ENCODE data around the gene SEPTIN5. TPM values are rescaled to one million over a fixed set of nuclear protein-coding genes. Genes with fewer than 3 reads are reported as not detected.

SEPTIN5 gene
- total RNA-seq, 1 donor from 2014 or later, result 5.0 TPM

DNA sequence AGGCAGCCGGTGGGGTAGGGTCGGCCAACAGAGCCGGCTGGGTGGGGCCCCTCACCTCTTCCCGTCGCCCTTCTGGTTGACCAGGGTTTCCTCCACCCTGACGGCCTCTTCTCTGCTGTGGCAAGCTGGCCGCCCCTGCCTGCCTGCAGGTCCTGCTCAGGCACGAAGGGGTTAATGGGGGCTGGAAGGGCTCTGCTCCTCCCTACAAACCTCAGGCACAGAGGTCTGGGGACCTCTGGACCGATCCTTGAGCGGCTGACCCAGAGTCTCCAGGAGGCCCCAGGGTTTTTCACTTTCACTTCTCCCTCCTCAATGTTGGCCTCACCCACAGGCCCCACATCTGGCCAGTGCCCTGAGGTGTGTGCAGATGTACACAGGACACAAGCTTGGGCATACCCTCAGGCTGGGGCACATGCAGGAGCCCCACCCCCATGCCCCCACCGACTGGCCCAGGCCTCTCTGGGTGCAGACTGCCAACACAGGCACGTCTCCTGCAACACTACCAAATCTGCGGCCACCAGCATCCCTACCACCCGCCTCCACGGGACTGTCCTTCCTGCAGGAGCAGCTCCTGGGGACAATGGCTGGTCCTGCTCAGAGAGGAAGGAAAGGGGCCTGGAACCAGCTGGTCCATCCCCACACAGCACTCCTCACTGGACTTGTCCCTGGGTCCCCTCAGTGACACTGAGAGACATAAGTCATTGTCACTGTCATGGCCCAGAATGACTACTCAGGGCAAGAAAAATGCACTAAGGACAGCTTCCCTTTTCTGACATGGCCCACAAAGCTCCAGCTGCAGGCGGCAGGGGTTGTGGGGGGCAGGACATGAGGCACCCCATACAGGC is 43.1 kb downstream of the SEPTIN5 start:
- Histone ChIP-seq H3K4me3 (no peak overlapping the region), H4K20me1 (ENCODE audit: low read depth) (peaks cover 71% of the 10 kb centered on the region), H3K27me3 (peaks cover 99% of the 10 kb centered on the region), H3K27ac (no peak overlapping the region), H3K36me3 (no peaks in the 10 kb centered on the region), H3K79me2 (ENCODE audit: low read depth) (no peaks in the 10 kb centered on the region), H2AFZ (replicated peaks) (no peak overlapping the region), H3K9ac (no peak overlapping the region), H3F3A (ENCODE audit: low read depth) (peaks cover 32% of the 10 kb centered on the region), H3K4me1 (peaks cover 37% of the 10 kb centered on the region), H3K9me3 (ENCODE audit: low read depth) (no peaks in the 10 kb centered on the region), H3K4me2 (peak overlapping the region; percentile 59)
- Mint-ChIP-seq H3K27ac (no peak overlapping the region), H3K36me3 (no peaks in the 10 kb centered on the region), H3K4me1 (peaks cover 25% of the 10 kb centered on the region), H3K4me3 (peak overlapping the region; percentile 66), H3K9me3 (no peaks in the 10 kb centered on the region), H3K27me3 (ENCODE audit: insufficient read depth, low read depth) (peaks cover 70% of the 10 kb centered on the region)
- peak; percentile 27 for DNase-seq (ENCODE audit: low spot score)
- no peak for TF ChIP-seq EZH2phosphoT487 (IDR thresholded peaks at IDR 0.05)
- no peak for TF ChIP-seq CTCF (IDR thresholded peaks at IDR 0.05)
- no peak for TF ChIP-seq EZH2 (IDR thresholded peaks at IDR 0.05)

DNA sequence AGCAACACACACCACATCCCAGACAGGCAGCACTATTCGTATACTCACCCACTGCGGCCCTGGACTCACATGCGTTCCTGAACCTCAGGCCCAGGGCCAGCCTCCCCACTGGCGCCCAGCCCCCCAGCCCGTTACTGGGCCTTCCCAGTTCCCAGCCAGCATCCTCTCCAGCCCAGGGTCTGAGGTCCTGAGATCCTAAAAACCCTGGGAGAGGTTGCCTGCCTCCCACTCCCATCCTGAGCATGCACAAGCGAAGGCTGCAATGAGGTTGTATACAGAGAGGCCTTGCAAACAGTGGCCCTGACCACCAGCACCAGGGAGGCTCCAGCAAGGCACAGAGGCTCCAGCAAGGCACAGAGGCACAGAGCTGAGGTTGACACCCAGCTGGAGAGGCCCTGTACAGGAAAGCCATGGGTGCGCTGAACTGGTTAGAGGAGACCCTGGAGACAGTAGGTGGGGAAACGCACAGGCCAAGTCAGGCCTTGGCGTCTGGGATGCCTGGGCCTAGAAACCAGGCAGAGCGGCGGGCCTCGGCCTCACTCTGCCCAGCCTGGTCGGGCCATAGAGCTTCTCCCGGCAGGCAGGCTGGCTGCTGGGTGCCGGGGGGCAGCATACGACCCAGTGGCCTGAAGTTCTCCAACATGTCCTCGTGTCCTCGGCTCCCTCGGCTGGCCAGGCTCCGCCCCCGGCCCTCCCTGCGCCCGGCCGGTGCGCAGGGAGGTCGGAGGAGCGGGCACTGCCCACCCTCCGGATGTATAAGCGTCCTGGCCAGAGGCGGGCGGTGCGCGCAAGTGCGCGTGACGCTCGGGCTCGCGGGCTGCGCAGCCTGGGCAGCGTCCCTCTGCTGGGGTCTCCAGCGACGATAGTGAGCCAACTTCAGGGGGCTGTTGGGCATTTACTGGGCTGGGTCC is 43.9 kb downstream of the SEPTIN5 start:
- no peaks in the 10 kb centered on the region for H3K9me3 ChIP-seq (ENCODE audit: low read depth)
- no peaks in the 10 kb centered on the region for H3K79me2 ChIP-seq (ENCODE audit: low read depth)
- Mint-ChIP-seq H3K27me3 (ENCODE audit: insufficient read depth, low read depth) (peaks cover 70% of the 10 kb centered on the region), H3K4me3 (peak overlapping the region; percentile 66), H3K9me3 (no peaks in the 10 kb centered on the region), H3K4me1 (peaks cover 25% of the 10 kb centered on the region), H3K36me3 (no peaks in the 10 kb centered on the region), H3K27ac (no peak overlapping the region)
- H3F3A ChIP-seq (ENCODE audit: low read depth), result peaks cover 32% of the 10 kb centered on the region
- no peak overlapping the region for H3K4me3 ChIP-seq
- H3K27me3 ChIP-seq, result peaks cover 99% of the 10 kb centered on the region
- TF ChIP-seq EZH2phosphoT487 (IDR thresholded peaks at IDR 0.05), result peak; percentile 90
- no peak for TF ChIP-seq CTCF (IDR thresholded peaks at IDR 0.05)
- peak; percentile 60 for TF ChIP-seq EZH2 (IDR thresholded peaks at IDR 0.05)
- DNase-seq (ENCODE audit: low spot score), result peak; percentile 57
- peak overlapping the region; percentile 42 for H3K4me2 ChIP-seq
- H3K4me1 ChIP-seq, result peaks cover 37% of the 10 kb centered on the region
- no peak overlapping the region for H2AFZ ChIP-seq (replicated peaks)
- H4K20me1 ChIP-seq (ENCODE audit: low read depth), result peaks cover 79% of the 10 kb centered on the region
- no peak overlapping the region for H3K27ac ChIP-seq
- H3K9ac ChIP-seq, result no peak overlapping the region
- no peaks in the 10 kb centered on the region for H3K36me3 ChIP-seq

DNA sequence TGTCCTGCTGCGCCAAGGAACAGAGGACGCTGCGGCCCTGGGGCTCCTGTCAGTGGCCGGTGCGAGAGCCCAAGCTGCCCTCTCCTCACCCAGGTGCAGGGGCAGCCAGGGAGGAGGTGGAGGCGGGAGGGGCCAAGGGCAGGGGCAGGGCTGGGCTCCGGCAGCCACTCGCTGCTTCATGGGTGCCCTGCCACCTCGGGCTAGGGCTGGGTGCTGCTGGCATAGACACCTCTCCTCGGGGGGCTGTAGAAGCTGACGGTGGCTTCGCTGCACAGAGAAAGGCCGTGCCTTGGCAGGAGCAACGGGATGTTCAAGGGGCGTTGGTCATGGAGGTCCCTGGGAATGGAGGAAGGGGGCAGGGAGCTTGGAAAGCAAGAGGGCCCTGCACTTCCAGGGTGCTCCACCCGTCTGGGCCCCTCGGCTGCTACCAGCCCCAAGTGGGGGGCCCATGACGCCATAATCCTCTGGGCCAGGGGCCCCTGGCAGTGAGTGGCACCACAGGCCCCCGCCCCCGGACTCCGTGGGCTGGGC is 44.7 kb downstream of the SEPTIN5 start:
- Mint-ChIP-seq H3K27ac (no peak overlapping the region), H3K36me3 (no peaks in the 10 kb centered on the region), H3K27me3 (ENCODE audit: insufficient read depth, low read depth) (peaks cover 69% of the 10 kb centered on the region), H3K4me1 (peaks cover 25% of the 10 kb centered on the region), H3K9me3 (no peaks in the 10 kb centered on the region), H3K4me3 (no peak overlapping the region)
- Histone ChIP-seq H3K79me2 (ENCODE audit: low read depth) (no peaks in the 10 kb centered on the region), H3K4me2 (peak overlapping the region; percentile 42), H3K27me3 (peaks cover 99% of the 10 kb centered on the region), H3K9ac (no peak overlapping the region), H3K36me3 (no peaks in the 10 kb centered on the region), H3K9me3 (ENCODE audit: low read depth) (no peaks in the 10 kb centered on the region), H3K27ac (no peak overlapping the region), H3K4me3 (no peak overlapping the region), H2AFZ (replicated peaks) (no peak overlapping the region), H3F3A (ENCODE audit: low read depth) (peaks cover 32% of the 10 kb centered on the region), H4K20me1 (ENCODE audit: low read depth) (peaks cover 86% of the 10 kb centered on the region), H3K4me1 (peaks cover 37% of the 10 kb centered on the region)
- TF ChIP-seq CTCF (IDR thresholded peaks at IDR 0.05) (no peak), EZH2phosphoT487 (IDR thresholded peaks at IDR 0.05) (no peak), EZH2 (IDR thresholded peaks at IDR 0.05) (no peak)
- DNase-seq (ENCODE audit: low spot score), result no peak
